NCI-H2029 (cell line): ENCODE results near the gene MRPS23.

Source experiments
- DNase-seq: peaks from one replicate; lab custom pipeline; 2025; lab: John Stamatoyannopoulos, UW

Gene MRPS23

DNA sequence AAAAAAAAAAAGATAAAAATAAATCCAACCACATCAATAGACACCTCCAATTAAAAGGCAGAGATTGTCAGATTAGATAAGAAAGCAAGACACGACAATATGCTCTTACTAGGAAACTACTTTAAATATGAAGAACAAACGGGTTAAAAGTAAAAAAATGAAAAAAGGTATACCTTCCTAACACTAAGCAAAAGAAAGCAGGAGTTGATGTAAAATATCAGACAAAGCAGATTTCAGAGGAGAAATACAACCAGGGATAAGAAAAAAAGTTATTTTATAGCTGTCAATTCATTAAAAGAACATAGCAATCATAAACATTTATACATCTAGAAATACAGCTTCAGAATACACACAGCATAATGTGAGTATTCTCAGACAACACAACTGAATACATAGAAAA, 55.0 kb downstream of the MRPS23 start:
- no peak for DNase-seq

- DNase-seq: no peak
These were observed 61.1 kb downstream of the MRPS23 start for GRCh38 chr17:57788725-57789124.

DNA sequence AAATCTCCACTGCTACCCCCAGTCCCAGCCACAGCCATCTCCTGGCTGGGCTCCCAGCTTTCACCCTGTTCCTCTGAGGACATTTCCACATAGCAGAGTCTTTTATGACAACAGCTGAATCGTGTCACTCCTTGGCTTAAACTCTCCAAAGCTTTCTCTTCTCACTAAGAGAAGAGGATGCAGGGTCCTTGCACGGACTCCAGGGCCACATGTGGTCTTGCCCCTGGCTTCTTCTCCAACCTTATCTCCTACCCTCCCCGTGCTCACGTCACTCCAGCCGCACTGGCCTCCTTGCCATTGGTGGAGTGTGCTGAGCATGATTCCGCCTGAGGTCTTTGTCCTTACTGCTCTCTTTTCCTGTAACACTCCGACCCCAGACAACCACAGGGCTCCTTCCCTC, 64.8 kb downstream of the MRPS23 start:
- no peak for DNase-seq
